Mesodermal cell (in vitro differentiated cells): ENCODE results near the gene PDCD10.

Experiments
- H3K27ac ChIP-seq: 2 replicates; pipeline ENCODE4 v1.7.0; 2013; ENCODE audit warnings: mild to moderate bottlenecking, low read depth, low read length, moderate library complexity; ENCODE audit not compliant: severe bottlenecking
- H3K36me3 ChIP-seq: 2 replicates; pipeline ENCODE4 v1.7.1; 2013; ENCODE audit warnings: mild to moderate bottlenecking, low read length, moderate library complexity; ENCODE audit not compliant: control insufficient read depth, insufficient read depth
- H3K4me1 ChIP-seq: one replicate; pipeline ENCODE4 v1.7.1; 2013; ENCODE audit warnings: mild to moderate bottlenecking, low read length; ENCODE audit not compliant: insufficient read depth, control insufficient read depth, poor library complexity, severe bottlenecking
- H3K4me3 ChIP-seq: 2 replicates; pipeline ENCODE4 v1.7.0; 2013; ENCODE audit warnings: low read length, control low read depth, mild to moderate bottlenecking; ENCODE audit not compliant: insufficient read depth, poor library complexity, severe bottlenecking; ENCODE audit errors: extremely low read depth
- H3K9me3 ChIP-seq: 2 replicates; pipeline ENCODE4 v1.7.1; 2013; ENCODE audit warnings: mild to moderate bottlenecking, low read length, moderate library complexity; ENCODE audit not compliant: control insufficient read depth
- WGBS, 2 experiments: methylation state at CpG; one replicate each; pipeline ENCODE4 v1.1.5; 2013; ENCODE audit warnings: missing lambda C conversion rate in 2 of 2; ENCODE audit not compliant: insufficient coverage in 2 of 2; 5-methylcytosine and 5-hydroxymethylcytosine counted together

PDCD10 gene

GRCh38 chr3:167735233-167736138, 794 bp upstream of the PDCD10 start, which contains the start of gene SERPINI1:
TSS of gene SERPINI1 (plus strand) at chr3:167735721. CDS start at chr3:167789129, 53,408 bp downstream.
- Histone ChIP-seq H3K4me3 (peak within 1 kb of the TSS; percentile 95), H3K27ac (peak within 1 kb of the TSS; percentile 90), H3K36me3 (peaks cover 3% of the 10 kb centered on the region), H3K9me3 (no peaks in the 10 kb centered on the region), H3K4me1 (peaks cover 4% of the 10 kb centered on the region)
- 0% methylated on average over 28 to 31 of the region's 37 CpGs for WGBS, 2 experiments

DNA sequence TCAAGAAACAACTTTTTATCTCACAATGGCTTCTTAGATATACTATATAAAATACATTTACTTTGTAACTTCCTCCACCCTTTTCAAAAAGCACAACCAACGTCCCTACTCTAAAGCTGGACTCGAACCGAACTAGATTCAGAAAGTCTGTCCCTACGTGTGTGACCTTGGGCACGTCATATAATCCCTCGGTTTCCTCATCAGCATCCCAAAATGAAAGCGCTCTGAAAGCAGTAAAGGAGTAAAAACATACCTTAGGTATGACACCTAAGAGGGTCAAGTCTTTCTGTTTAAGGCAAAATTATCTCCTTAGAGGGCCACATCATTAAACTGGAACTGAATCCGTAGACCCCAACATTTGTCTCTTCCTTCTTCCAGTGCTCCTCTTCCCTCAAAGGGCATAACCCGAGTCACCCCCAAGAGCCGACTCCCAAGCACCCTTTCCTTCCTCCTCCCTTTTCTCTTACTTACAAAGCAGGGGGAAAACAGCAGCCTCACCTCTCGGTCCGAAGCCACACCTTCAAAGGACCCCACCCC, 663 bp downstream of the PDCD10 start:
- Histone ChIP-seq H3K27ac (peak overlapping the region; percentile 90), H3K4me3 (peak overlapping the region; percentile 95), H3K4me1 (peaks cover 4% of the 10 kb centered on the region), H3K9me3 (no peaks in the 10 kb centered on the region), H3K36me3 (peaks cover 3% of the 10 kb centered on the region)
- WGBS, 2 experiments, result 0 to 3% methylated on average over 3 to 12 of the region's 12 CpGs

DNA sequence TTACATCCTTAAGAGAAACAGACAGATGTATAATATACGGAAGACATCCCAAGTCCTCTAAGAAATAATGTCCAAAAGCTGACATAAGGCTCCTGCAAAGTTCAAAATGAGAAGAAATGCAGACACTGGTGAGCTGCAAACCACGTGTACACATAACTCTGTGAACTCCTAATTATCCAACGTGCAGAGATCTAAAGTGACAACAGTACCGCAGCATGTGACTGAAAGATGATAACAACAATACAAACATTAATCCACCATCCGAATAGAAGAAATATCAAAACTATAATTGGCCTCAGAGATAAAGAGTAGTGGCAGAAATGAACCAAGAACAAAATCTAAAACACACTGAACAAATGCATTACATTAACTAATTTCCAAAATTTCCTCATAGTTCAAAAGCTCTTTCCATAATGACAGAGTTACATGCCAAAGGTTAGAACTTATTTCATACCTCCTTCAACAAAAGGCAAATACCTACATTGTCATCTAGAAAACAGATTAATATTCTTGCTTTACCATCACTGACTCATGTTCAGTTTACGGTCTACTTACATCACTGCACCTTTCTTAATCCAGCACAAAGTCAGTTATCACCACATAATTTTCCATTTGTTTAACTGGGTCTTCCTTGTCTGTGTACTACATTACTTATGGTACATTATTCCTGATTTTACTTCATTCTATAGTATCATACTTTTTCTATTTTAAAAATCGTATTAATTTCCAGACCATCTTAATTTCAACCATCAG, 2.2 kb downstream of the PDCD10 start:
- WGBS, 2 experiments, result 87 to 94% methylated on average over 2 of the region's 7 CpGs
- peaks cover 3% of the 10 kb centered on the region for H3K36me3 ChIP-seq
- no peaks in the 10 kb centered on the region for H3K9me3 ChIP-seq
- no peak overlapping the region for H3K4me3 ChIP-seq
- peaks cover 12% of the 10 kb centered on the region for H3K4me1 ChIP-seq
- H3K27ac ChIP-seq, result no peak overlapping the region

GRCh38 chr3:167731393-167731792, 3.3 kb downstream of the PDCD10 start:
- Histone ChIP-seq H3K4me3 (no peak overlapping the region), H3K36me3 (peaks cover 3% of the 10 kb centered on the region), H3K27ac (no peak overlapping the region), H3K4me1 (peaks cover 12% of the 10 kb centered on the region), H3K9me3 (no peaks in the 10 kb centered on the region)
- 100% methylated on average over 1 of the region's 2 CpGs for WGBS, 2 experiments

GRCh38 chr3:167729591-167729990, 5.1 kb downstream of the PDCD10 start:
- Histone ChIP-seq H3K27ac (no peak overlapping the region), H3K4me3 (no peak overlapping the region), H3K36me3 (peaks cover 3% of the 10 kb centered on the region), H3K9me3 (no peaks in the 10 kb centered on the region), H3K4me1 (peaks cover 8% of the 10 kb centered on the region)
- WGBS, 2 experiments, result no CpG with 5 or more reads among the region's 2 CpGs

- Histone ChIP-seq H3K4me3 (no peak overlapping the region), H3K9me3 (no peaks in the 10 kb centered on the region), H3K4me1 (peaks cover 8% of the 10 kb centered on the region), H3K36me3 (peaks cover 3% of the 10 kb centered on the region), H3K27ac (peak overlapping the region; percentile 17)
- no CpG with 5 or more reads among the region's 3 CpGs for WGBS, 2 experiments
Measured at GRCh38 chr3:167728632-167729323, 5.9 kb downstream of the PDCD10 start.

DNA sequence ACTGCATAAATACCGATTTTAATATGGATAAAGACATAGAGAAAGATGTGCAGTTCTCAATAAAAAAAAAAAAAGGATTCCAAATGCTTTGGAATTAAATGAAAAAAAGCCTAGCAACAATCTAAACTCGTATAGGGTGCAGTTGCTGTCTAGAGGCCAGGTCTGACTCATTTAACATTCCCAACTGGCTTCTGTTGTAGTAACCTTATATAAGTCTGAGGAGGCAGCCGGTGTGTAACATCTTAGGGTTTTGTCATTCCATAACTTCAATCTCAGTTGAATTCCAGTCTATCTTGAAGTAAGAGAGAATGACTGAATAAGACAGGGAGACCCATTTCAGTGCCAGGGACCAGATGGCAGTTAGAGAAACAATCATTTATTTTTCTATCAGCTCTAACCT, 6.5 kb downstream of the PDCD10 start:
- WGBS, 2 experiments, result 67% methylated on average over 1 of the region's 3 CpGs; no CpG with 5 or more reads in 1 of the 2 experiments
- peaks cover 8% of the 10 kb centered on the region for H3K4me1 ChIP-seq
- H3K36me3 ChIP-seq, result peaks cover 4% of the 10 kb centered on the region
- H3K9me3 ChIP-seq, result no peaks in the 10 kb centered on the region
- H3K4me3 ChIP-seq, result no peak overlapping the region
- H3K27ac ChIP-seq, result no peak overlapping the region

DNA sequence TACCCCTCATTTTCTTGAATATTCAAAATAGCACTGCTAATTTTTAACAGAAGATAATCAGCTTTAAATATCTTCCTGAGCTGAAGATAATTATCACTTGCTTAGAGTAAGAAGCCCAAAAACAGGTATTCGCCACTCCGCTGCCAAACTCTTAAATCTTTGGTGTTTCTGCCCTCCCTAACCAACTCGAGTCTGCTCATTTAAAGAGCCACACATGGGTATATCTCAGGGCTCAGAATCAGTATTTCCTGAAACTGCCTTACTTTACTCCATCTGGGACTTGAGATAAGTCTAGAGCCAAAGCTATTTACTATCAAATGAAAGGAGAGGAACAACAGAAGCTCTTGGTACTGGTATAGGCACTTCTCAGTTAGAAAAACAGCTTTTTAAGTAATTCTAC, 10.8 kb downstream of the PDCD10 start:
- Histone ChIP-seq H3K27ac (peak overlapping the region; percentile 67), H3K36me3 (peaks cover 28% of the 10 kb centered on the region), H3K4me3 (no peak overlapping the region), H3K4me1 (peaks cover 6% of the 10 kb centered on the region), H3K9me3 (no peaks in the 10 kb centered on the region)
- WGBS, 2 experiments, result 71 to 91% methylated on average over 2 to 3 of the region's 3 CpGs

DNA sequence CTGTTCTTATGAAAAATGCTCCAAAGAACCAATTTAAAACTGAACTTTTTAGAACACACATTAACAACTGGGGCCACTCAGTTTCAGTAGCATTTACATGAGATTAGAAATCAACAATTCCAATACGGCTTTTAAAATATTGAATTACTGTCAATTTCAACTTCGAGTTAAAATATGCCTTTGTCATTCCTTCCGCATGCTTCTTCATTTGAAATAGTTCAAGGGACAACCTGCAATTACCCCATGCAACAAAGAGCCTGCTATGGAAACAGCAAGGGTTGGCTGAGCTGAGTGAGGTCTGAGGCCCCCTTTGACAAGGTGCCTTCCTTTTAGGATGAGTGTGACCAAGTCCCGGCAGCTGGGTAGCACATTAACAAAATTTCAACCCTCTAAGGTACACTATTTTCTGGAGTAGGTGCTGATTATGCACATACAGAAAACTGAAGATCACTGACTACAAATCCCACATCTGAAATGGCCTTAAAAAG, 11.6 kb downstream of the PDCD10 start:
- Histone ChIP-seq H3K4me3 (no peak overlapping the region), H3K9me3 (no peaks in the 10 kb centered on the region), H3K36me3 (peaks cover 36% of the 10 kb centered on the region), H3K4me1 (no peaks in the 10 kb centered on the region), H3K27ac (no peak overlapping the region)
- WGBS, 2 experiments, result 76 to 85% methylated on average over 2 to 3 of the region's 4 CpGs

GRCh38 chr3:167718582-167718981, 16.1 kb downstream of the PDCD10 start:
- Histone ChIP-seq H3K9me3 (no peaks in the 10 kb centered on the region), H3K36me3 (peaks cover 64% of the 10 kb centered on the region), H3K4me1 (no peaks in the 10 kb centered on the region), H3K27ac (no peak overlapping the region), H3K4me3 (no peak overlapping the region)
- no CpG with 5 or more reads among the region's 1 CpG for WGBS, 2 experiments
